HepG2 (cell line): ENCODE data around the gene GNB3. TPM values are rescaled to one million over a fixed set of nuclear protein-coding genes. Genes with fewer than 3 reads are reported as not detected.

Experiments used
- HDAC1 ChIP-seq: sonication (generic); formaldehyde crosslinking; IDR thresholded peaks from 2 replicates; pipeline ENCODE4 v1.5.1; 2020; ENCODE audit warnings: mild to moderate bottlenecking, missing genetic modification reagents
- HNF4A ChIP-seq: sonication (generic); formaldehyde crosslinking; IDR thresholded peaks from 2 replicates; pipeline ENCODE4 v1.4.0; 2020; ENCODE audit warnings: missing genetic modification reagents
- HOXA9 ChIP-seq: sonication (generic); formaldehyde crosslinking; IDR thresholded peaks from 2 replicates; pipeline ENCODE4 v1.8.1; 2022; ENCODE audit warnings: missing genetic modification reagents, mild to moderate bottlenecking, moderate library complexity, borderline replicate concordance
- KDM5B ChIP-seq: sonication (generic); formaldehyde crosslinking; IDR thresholded peaks from 2 replicates; pipeline ENCODE4 v1.4.0; 2020; ENCODE audit warnings: missing genetic modification reagents, mild to moderate bottlenecking, borderline replicate concordance
- MAFK ChIP-seq, 2 experiments: IDR thresholded peaks in 1 of 2; conservative IDR thresholded peaks in 1 of 2; 2 replicates each; pipeline ENCODE4 v1.6.1; 2011; ENCODE audit warnings: improper control_type of control experiment in 2 of 2, low read length in 2 of 2
- NAIF1 ChIP-seq: sonication (generic); formaldehyde crosslinking; IDR thresholded peaks from 2 replicates; pipeline ENCODE4 v1.5.0; 2020; ENCODE audit warnings: mild to moderate bottlenecking, missing genetic modification reagents, borderline replicate concordance
- SNAPC2 ChIP-seq: sonication (generic); formaldehyde crosslinking; IDR thresholded peaks from 2 replicates; pipeline ENCODE4 v1.8.1; 2022; ENCODE audit warnings: mild to moderate bottlenecking, missing genetic modification reagents
- ZFP1 ChIP-seq: IDR thresholded peaks from 2 replicates; pipeline ENCODE4 v1.6.1; 2016
- ZKSCAN5 ChIP-seq: sonication (generic); formaldehyde crosslinking; IDR thresholded peaks from 2 replicates; pipeline ENCODE4 v1.5.1; 2020; ENCODE audit warnings: mild to moderate bottlenecking, missing genetic modification reagents
- ZNF280D ChIP-seq: sonication (generic); formaldehyde crosslinking; IDR thresholded peaks from 2 replicates; pipeline ENCODE4 v1.5.1; 2020; ENCODE audit warnings: mild to moderate bottlenecking, missing genetic modification reagents
- ZNF282 ChIP-seq: fragments of 450-650 bp; IDR thresholded peaks from 2 replicates; pipeline ENCODE4 v1.6.1; 2018; ENCODE audit not compliant: partially characterized antibody
- ZNF337 ChIP-seq: sonication (generic); formaldehyde crosslinking; IDR thresholded peaks from 2 replicates; pipeline ENCODE4 v1.5.1; 2020; ENCODE audit warnings: missing genetic modification reagents, low read depth, mild to moderate bottlenecking, borderline replicate concordance
- ZNF558 ChIP-seq: sonication (generic); formaldehyde crosslinking; IDR thresholded peaks from 2 replicates; pipeline ENCODE4 v1.9.0; 2022; ENCODE audit warnings: mild to moderate bottlenecking, missing genetic modification reagents, borderline replicate concordance
- ZNF563 ChIP-seq: sonication (generic); formaldehyde crosslinking; IDR thresholded peaks from 2 replicates; pipeline ENCODE4 v1.8.0; 2022; ENCODE audit warnings: mild to moderate bottlenecking, moderate library complexity, missing genetic modification reagents
- ZNF687 ChIP-seq: sonication (generic); formaldehyde crosslinking; IDR thresholded peaks from 2 replicates; pipeline ENCODE4 v1.5.1; 2020; ENCODE audit warnings: mild to moderate bottlenecking, missing genetic modification reagents, moderate library complexity
- polyA plus RNA-seq, 8 experiments: library from polyadenylated mRNA; depleted of rRNA in 3 of 8; stranded (reverse) in 7 of 8; unstranded in 1 of 8; fragments of >200 nt; fragmentation: Illumina TruSeq in 4 of 8; extraction: Trizol in 4 of 8; gene quantifications; 2 replicates each; pipeline versions ENCODE4 v1.2.1 to v1.2.3, GENCODE V29; 2011 to 2016; ENCODE audit warnings: low read depth in 4 of 8, missing spikeins in 1 of 8, mixed read lengths in 1 of 8; ENCODE audit not compliant: insufficient read depth in 1 of 8
- total RNA-seq, 5 experiments: library from RNA; depleted of rRNA; stranded (reverse); fragments of >200 nt; fragmentation: Illumina TruSeq; extraction: Trizol; gene quantifications; 2 replicates each; pipeline ENCODE4 v1.2.3, GENCODE V29; 2016; ENCODE audit warnings: low read depth in 1 of 5
- TF ChIP-seq, protein P1 (sequence below): sonication (generic); formaldehyde crosslinking; IDR thresholded peaks from 2 replicates; pipeline ENCODE4 v1.4.0; 2020; ENCODE audit warnings: mild to moderate bottlenecking, missing genetic modification reagents
- TF ChIP-seq, protein P2 (sequence below): sonication (generic); formaldehyde crosslinking; IDR thresholded peaks from 2 replicates; pipeline ENCODE4 v1.5.1; 2020; ENCODE audit warnings: missing genetic modification reagents, mild to moderate bottlenecking, borderline replicate concordance

The GNB3 gene
- total and polyA plus RNA-seq, 2 of the 13 experiments (the other 11 are each of a cell fraction or from before 2014, with no cell fraction given), result 1.3 to 3.6 TPM

GRCh38 chr12:6890789-6891645 lies 50.3 kb downstream of the GNB3 start (continued):
- TF ChIP-seq ZNF280D (CRISPR knock-in tag) (no peak), ZKSCAN5 (CRISPR knock-in tag) (no peak), SNAPC2 (CRISPR knock-in tag) (peak; percentile 84; the same call in 1 of the 2 replicates), ZFP1 (CRISPR knock-in tag) (no peak), ZNF687 (CRISPR knock-in tag) (peak; percentile 96), KDM5B (CRISPR knock-in tag) (peak; percentile 87; the same call in 1 of the 2 replicates), ZNF282 (no peak), NAIF1 (CRISPR knock-in tag) (peak; percentile 69; the same call in 1 of the 2 replicates), ZNF563 (CRISPR knock-in tag) (no peak), HDAC1 (CRISPR knock-in tag) (peak; percentile 78), ZNF558 (CRISPR knock-in tag) (0 out of 2 replicates have a peak, but pooled peaks have one; percentile 39), HNF4A (no peak), ZNF337 (CRISPR knock-in tag) (peak; percentile 34; the same call in 1 of the 2 replicates), MAFK (conservative IDR thresholded peaks at IDR 0.05 in 1 of 2, IDR thresholded peaks at IDR 0.05 in 1 of 2; ENCODE audit: low read length in 2 of 2) (peak; percentile 73 to 87), HOXA9 (peak; percentile 48; the same call in 1 of the 2 replicates)
- TF ChIP-seq, protein P1, sequence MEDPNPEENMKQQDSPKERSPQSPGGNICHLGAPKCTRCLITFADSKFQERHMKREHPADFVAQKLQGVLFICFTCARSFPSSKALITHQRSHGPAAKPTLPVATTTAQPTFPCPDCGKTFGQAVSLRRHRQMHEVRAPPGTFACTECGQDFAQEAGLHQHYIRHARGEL (CRISPR knock-in tag), result no peak
- TF ChIP-seq, protein P2, sequence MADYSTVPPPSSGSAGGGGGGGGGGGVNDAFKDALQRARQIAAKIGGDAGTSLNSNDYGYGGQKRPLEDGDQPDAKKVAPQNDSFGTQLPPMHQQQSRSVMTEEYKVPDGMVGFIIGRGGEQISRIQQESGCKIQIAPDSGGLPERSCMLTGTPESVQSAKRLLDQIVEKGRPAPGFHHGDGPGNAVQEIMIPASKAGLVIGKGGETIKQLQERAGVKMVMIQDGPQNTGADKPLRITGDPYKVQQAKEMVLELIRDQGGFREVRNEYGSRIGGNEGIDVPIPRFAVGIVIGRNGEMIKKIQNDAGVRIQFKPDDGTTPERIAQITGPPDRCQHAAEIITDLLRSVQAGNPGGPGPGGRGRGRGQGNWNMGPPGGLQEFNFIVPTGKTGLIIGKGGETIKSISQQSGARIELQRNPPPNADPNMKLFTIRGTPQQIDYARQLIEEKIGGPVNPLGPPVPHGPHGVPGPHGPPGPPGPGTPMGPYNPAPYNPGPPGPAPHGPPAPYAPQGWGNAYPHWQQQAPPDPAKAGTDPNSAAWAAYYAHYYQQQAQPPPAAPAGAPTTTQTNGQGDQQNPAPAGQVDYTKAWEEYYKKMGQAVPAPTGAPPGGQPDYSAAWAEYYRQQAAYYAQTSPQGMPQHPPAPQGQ (CRISPR knock-in tag), result no peak
